Esophagus (tissue), 2 donors: ENCODE data around the gene TGFBR3L. TPM values are rescaled to one million over a fixed set of nuclear protein-coding genes. Genes with fewer than 3 reads are reported as not detected.
A peak's percentile ranks its signal among the peaks of the same experiment; 100 is the strongest.

Source experiments
- H3K27ac ChIP-seq, 2 donors: one replicate each; pipeline ENCODE4 v1.5.1; 2013; ENCODE audit warnings: low read depth in 2 of 2, mild to moderate bottlenecking in 2 of 2, inconsistent platforms in 1 of 2, low read length in 1 of 2, moderate library complexity in 1 of 2
- H3K27me3 ChIP-seq, 2 donors: one replicate each; pipeline ENCODE4 v1.6.1; 2013; ENCODE audit warnings: low read length in 2 of 2, control low read depth in 1 of 2, mild to moderate bottlenecking in 1 of 2; ENCODE audit not compliant: insufficient read depth in 2 of 2, control insufficient read depth in 1 of 2
- H3K36me3 ChIP-seq, 2 donors: one replicate each; pipeline ENCODE4 v1.6.1; 2013; ENCODE audit warnings: low read length in 1 of 2; ENCODE audit not compliant: control insufficient read depth in 2 of 2, insufficient read depth in 2 of 2
- H3K4me1 ChIP-seq, 2 donors: one replicate each; pipeline ENCODE4 v1.6.1; 2013; ENCODE audit warnings: low read length in 1 of 2; ENCODE audit not compliant: control insufficient read depth in 2 of 2, insufficient read depth in 2 of 2
- H3K4me3 ChIP-seq, 2 donors: one replicate each; pipeline ENCODE4 v1.5.1; 2013; ENCODE audit warnings: low read length in 2 of 2, mild to moderate bottlenecking in 2 of 2, low read depth in 1 of 2, moderate library complexity in 1 of 2
- H3K9me3 ChIP-seq, 2 donors: one replicate each; pipeline ENCODE4 v1.6.1; 2013; ENCODE audit warnings: mild to moderate bottlenecking in 2 of 2, low read depth in 1 of 2, low read length in 1 of 2, moderate library complexity in 1 of 2; ENCODE audit not compliant: control insufficient read depth in 2 of 2, insufficient read depth in 1 of 2
- WGBS, 2 donors: extraction: QIAGEN DNeasy Blood & Tissue Kit; methylation state at CpG; one replicate each; pipeline ENCODE4 v1.1.7; 2013; 5-methylcytosine and 5-hydroxymethylcytosine counted together
- polyA plus RNA-seq, 2 donors: library from polyadenylated mRNA; stranded (reverse); fragments of 200-250 nt; gene quantifications; one replicate each; pipeline ENCODE4 v1.2.3, GENCODE V29; 2013
- donor health status: healthy with polysubstance abuse.
- donor health status: Bipolar disorder and iron deficiency.

TGFBR3L gene
- polyA plus RNA-seq, 2 donors: 0.08 TPM; not detected in 1

DNA sequence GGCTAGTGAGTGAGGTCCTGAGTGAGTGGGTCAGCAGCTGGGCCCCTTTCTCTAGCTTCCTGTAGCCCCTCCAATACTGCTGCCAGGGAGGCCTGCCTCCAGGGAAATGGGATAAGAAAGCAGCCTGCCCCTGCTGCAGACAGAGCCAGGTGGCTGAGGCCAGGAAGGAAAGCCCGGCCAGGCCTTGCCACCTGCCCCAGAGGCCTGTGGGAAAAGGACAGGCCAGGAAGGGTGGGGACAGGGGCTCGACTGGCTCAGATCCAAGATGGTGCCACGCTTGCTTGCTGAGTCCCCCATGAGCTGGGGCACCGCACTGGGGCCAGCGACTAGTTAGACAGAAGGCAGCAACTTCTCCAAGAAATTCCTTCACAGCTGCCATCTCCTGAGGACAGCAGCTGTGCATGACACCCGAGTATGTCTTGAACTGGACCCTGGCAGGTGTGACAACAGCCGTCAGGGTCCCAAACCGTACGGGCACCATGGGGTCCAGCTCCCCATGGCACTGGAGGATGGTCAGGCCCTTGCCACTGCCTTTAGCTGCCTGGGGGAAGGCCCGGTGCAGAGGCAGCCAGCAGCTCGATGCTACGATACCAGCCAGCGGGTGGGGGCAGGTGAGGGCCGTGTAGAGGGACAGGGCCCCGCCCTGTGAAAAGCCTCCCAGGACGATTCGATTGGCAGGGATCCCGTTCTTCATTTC, 35.4 kb upstream of the TGFBR3L start:
- Histone ChIP-seq H3K4me1 (no peaks in the 10 kb centered on the region), H3K27ac (no peak overlapping the region), H3K27me3 (peaks cover 3 to 8% of the 10 kb centered on the region in 2 donors), H3K36me3 (no peaks in the 10 kb centered on the region), H3K4me3 (no peak overlapping the region), H3K9me3 (peaks cover 0 to 4% of the 10 kb centered on the region in 2 donors)
- 57 to 60% methylated on average over 17 to 18 of the region's 18 CpGs for WGBS, 2 donors

DNA sequence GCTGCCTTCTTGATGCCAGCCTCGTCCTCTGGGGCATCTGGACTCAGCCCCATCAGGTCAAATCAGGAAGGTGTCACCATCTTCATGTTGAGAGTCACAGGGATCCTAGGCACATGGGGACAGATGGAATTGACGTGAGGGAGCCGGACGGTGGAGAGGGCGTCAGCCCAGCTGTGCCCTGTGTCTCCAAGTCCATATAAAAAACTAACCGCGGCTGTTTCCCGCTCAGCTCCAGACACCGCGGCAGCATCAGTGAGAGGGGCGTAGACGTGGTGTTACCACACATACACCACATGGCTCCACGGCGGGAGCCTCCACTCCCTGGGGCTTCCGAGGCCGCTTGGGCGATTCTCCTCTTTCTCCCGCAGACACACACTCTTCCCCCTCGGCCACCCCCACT, 34.8 kb upstream of the TGFBR3L start:
- 86% methylated on average over 19 of the region's 19 CpGs for WGBS, 2 donors

GRCh38 chr19:7881910-7882309, 32.7 kb upstream of the TGFBR3L start:
- no peaks in the 10 kb centered on the region for H3K4me1 ChIP-seq
- H3K27me3 ChIP-seq: no peaks in the 10 kb centered on the region
- H3K36me3 ChIP-seq: no peaks in the 10 kb centered on the region
- WGBS, 2 donors: 91 to 93% methylated on average over 3 of the region's 3 CpGs
- no peaks in the 10 kb centered on the region for H3K9me3 ChIP-seq
- H3K4me3 ChIP-seq: no peak overlapping the region
- no peak overlapping the region for H3K27ac ChIP-seq

More for the DNA sequence above, 34.8 kb upstream of the TGFBR3L start:
- Histone ChIP-seq H3K4me3 (no peak overlapping the region), H3K9me3 (peaks cover 0 to 1% of the 10 kb centered on the region in 2 donors), H3K27ac (no peak overlapping the region), H3K27me3 (peaks cover under 1 to 2% of the 10 kb centered on the region in 2 donors), H3K36me3 (no peaks in the 10 kb centered on the region), H3K4me1 (no peaks in the 10 kb centered on the region)

GRCh38 chr19:7883105-7883504, 31.5 kb upstream of the TGFBR3L start:
- no peak overlapping the region for H3K27ac ChIP-seq
- H3K27me3 ChIP-seq: no peaks in the 10 kb centered on the region
- no peaks in the 10 kb centered on the region for H3K36me3 ChIP-seq
- H3K9me3 ChIP-seq: no peaks in the 10 kb centered on the region
- H3K4me1 ChIP-seq: no peaks in the 10 kb centered on the region
- WGBS, 2 donors: 77 to 78% methylated on average over 4 of the region's 4 CpGs
- H3K4me3 ChIP-seq: no peak overlapping the region

- Histone ChIP-seq H3K27me3 (no peaks in the 10 kb centered on the region), H3K36me3 (no peaks in the 10 kb centered on the region), H3K27ac (no peak overlapping the region)
These were observed 30.6 kb upstream of the TGFBR3L start for GRCh38 chr19:7883796-7884570.

DNA sequence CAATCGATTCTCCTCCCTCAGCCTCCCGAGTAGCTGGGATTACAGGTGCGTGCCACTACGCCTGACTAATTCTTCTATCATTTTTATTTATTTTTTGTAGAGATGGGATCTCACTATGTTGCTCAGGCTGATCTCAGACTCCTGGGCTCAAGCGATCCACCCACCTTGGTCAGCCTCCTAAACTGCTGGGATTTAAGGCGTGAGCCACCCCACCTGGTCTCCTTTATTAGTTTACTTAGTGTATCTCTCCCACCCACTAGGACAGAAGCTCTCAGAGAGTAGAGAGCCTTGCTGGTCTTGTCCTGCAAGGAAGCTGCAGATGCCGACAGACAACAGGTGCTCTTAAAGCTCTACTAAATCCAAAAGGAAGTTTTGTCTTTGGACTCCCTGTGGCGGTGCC, 28.8 kb upstream of the TGFBR3L start:
- H3K4me1 ChIP-seq: peaks cover 0 to 3% of the 10 kb centered on the region in 2 donors
- H3K27me3 ChIP-seq: no peaks in the 10 kb centered on the region
- H3K36me3 ChIP-seq: no peaks in the 10 kb centered on the region
- no peak overlapping the region for H3K4me3 ChIP-seq
- WGBS, 2 donors: 86 to 89% methylated on average over 8 of the region's 8 CpGs
- H3K27ac ChIP-seq: no peak overlapping the region
- no peaks in the 10 kb centered on the region for H3K9me3 ChIP-seq

More at GRCh38 chr19:7883796-7884570, 30.6 kb upstream of the TGFBR3L start:
- peaks cover 0 to 2% of the 10 kb centered on the region in 2 donors for H3K4me1 ChIP-seq
- 69 to 83% methylated on average over 2 of the region's 2 CpGs for WGBS, 2 donors
- H3K9me3 ChIP-seq: no peaks in the 10 kb centered on the region
- H3K4me3 ChIP-seq: no peak overlapping the region

GRCh38 chr19:7887408-7888144, 27.1 kb upstream of the TGFBR3L start:
- Histone ChIP-seq H3K4me1 (peaks cover 0 to 3% of the 10 kb centered on the region in 2 donors), H3K27ac (no peak overlapping the region), H3K4me3 (peak overlapping the region in 1 of 2 donors; percentile 65), H3K27me3 (no peaks in the 10 kb centered on the region), H3K9me3 (no peaks in the 10 kb centered on the region), H3K36me3 (no peaks in the 10 kb centered on the region)
- 79 to 88% methylated on average over 16 of the region's 16 CpGs for WGBS, 2 donors

DNA sequence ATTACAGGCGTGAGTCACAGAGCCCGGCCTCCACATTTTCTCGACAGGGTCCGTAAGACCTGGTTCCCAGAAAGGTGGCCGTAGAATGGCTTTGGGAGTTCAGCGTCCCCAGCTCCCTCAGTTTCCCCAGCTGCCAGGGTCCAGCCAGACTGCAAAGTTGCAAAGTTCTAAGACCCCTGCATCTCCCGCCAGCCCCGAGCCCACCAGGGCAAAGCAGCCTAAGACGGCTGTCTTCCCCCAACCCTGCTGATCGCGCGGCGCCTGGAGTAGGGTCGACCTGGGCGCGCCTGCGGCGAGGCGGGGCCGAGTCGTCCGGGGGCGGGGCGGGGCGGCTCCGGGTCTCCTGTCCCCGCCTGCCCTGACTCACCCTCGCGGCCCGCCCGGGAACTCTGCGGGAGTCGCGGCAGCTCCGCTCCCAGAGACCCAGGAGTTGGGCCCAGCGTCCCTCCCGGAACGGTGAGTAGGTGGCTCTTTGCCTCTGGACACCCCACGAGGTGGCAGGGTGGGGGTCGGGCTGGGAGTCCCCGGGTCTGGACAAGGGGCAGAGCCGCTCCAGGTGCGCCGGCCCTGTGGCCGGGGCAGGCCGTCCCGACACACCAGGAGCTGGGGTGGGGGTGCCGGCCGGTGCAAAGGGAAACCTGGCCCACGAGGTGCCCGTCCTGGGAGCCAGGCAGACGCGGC, 26.3 kb upstream of the TGFBR3L start, which contains the start of gene LRRC8E:
Gene LRRC8E, plus strand, starts transcription at position 366 of the 681 bp plus-strand sequence. CDS start 7,094 bp downstream, outside the sequence.
- H3K4me1 ChIP-seq: peaks cover 0 to 3% of the 10 kb centered on the region in 2 donors
- no peaks in the 10 kb centered on the region for H3K9me3 ChIP-seq
- H3K4me3 ChIP-seq: peak within 1 kb of the TSS; percentile 56 to 65
- H3K27ac ChIP-seq: peak within 1 kb of the TSS in 1 of 2 donors; percentile 58
- no peaks in the 10 kb centered on the region for H3K27me3 ChIP-seq
- no peaks in the 10 kb centered on the region for H3K36me3 ChIP-seq
- WGBS, 2 donors: 8 to 9% methylated on average over 42 to 53 of the region's 53 CpGs

DNA sequence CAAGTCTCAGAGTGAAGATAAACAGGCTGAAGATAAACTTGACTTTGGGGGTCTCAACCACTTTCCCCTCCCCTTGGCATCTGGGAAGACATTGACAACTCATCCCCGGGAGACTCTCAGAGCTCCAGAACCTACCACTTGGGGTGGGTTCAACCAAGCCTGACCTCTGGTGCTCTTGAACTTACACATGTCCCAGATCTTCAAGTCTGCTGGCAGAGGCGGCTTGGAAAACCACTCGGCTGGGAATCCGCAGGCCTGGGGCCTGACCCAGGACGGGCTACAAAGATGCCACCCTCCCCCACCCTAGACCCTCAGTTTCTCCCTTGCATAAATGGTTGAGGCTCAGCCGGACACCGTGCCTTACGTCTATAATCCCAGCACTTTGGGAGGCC, 25.8 kb upstream of the TGFBR3L start:
- peak overlapping the region in 1 of 2 donors; percentile 58 for H3K27ac ChIP-seq
- peaks cover 0 to 3% of the 10 kb centered on the region in 2 donors for H3K4me1 ChIP-seq
- H3K4me3 ChIP-seq: peak overlapping the region; percentile 56 to 65
- H3K36me3 ChIP-seq: no peaks in the 10 kb centered on the region
- H3K9me3 ChIP-seq: no peaks in the 10 kb centered on the region
- 62 to 74% methylated on average over 8 of the region's 8 CpGs for WGBS, 2 donors
- no peaks in the 10 kb centered on the region for H3K27me3 ChIP-seq
